SU-DHL-6 (cell line): ENCODE results near the gene DDX31.

Experiments
- CTCF ChIP-seq: fragments of 200-600 bp; sonication (generic); IDR thresholded peaks from one replicate; pipeline ENCODE4 v1.5.1; 2017; ENCODE audit warnings: antibody characterized with exemption, mild to moderate bottlenecking, low read length, moderate library complexity; ENCODE audit not compliant: insufficient read depth, poor library complexity, severe bottlenecking
- EZH2phosphoT487 ChIP-seq: fragments of 200-600 bp; sonication (generic), shearing (Covaris generic); conservative IDR thresholded peaks from 2 replicates; pipeline ENCODE4 v1.6.1; 2018; ENCODE audit warnings: mild to moderate bottlenecking, antibody characterized with exemption, low read length, moderate library complexity, mixed read lengths

GRCh38 chr9:132683873-132684272, 14.1 kb upstream of the DDX31 start:
- TF ChIP-seq CTCF, result no peak
- TF ChIP-seq EZH2phosphoT487, result no peak
